RPMI8226 (cell line): Measurements from ENCODE around the gene NAV2.

ENCODE experiments used
- DNase-seq: peaks from one replicate; pipeline ENCODE4 v3.0.0-alpha.2; 2015

The NAV2 gene

DNA sequence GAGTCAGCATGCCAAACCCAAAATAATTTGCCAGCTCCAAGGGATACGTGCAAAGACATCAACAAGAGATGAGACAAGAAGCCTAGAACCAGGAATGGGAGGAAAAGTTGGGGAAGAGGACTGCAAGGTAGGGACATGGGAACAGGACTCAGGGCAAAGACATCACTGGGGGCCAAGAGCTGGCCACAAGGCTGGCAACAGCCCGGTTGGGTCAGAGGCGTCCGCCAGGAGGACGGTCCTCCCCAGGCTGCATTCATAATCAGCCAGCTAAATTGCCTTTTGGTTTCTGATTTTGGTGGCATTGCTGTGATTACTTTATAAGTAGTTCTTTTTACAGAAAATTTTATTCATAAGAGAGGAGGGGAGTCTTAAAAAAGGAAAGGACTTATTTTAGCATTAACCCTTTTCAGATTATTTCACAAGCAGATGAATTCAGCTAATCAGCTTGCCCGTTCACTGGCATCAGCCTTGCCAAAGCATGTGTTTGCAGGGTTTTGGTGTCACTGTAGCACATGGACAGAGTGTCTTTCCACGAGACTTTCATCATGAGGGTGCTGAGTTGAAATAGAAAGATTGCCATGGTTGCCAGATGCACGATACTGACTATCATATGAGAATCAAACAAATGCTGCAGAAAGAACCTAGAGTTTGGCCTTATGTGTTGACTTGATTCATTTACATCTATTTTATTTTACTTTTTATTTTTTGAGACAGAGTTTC, 23.2 kb upstream of the NAV2 start:
- DNase-seq: no peak

DNA sequence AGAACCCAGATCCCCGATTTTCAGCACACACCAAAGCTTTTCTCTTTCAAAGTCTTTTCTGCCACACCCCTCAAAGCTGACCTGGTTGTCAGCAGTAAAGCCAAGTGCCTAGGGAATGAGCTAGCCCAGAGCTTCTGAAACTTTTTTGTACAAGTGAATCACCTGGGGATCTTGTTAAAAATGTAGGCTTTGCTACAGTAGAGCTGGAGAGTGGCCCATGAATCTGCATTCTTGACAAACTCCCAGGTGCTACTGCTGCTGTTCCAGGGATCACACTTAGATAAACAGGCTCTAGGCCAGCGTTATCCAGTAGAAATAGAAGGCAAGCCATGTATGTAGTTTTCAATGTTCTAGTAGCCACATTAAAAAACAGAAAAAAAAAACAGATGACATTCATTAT, 21.8 kb upstream of the NAV2 start:
- DNase-seq: no peak

DNA sequence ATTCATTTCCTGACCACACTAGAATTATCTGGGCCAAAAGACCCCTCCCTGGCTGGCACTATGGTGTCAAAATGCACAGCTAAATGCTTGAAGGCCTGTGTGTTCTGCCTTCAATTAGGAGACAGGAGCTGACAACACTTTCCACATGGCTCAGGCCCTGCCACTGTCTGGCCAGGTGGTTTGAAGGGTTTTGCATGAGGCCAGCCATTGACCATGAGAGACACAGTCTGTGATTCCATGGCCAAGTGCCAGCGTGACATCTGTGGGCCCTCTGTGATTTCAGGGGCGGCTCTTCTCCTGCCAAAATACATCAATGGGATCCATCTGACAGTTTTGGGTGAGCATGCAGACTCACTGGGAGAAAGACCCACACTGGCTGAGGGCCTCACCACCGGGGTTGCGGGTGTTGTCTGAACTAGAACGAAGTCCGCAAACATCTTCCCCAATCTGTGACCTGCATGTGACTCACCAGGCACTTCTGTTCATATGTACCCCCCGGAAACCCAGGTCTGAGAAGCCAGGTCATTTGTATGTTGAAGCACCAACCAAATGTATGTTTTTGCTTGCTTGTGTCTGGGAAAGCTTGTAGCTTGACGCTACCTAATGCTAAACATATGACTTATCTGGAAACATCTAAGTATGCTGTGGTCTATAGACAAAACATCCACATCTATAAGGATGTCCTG, 20.7 kb upstream of the NAV2 start:
- no peak for DNase-seq

DNA sequence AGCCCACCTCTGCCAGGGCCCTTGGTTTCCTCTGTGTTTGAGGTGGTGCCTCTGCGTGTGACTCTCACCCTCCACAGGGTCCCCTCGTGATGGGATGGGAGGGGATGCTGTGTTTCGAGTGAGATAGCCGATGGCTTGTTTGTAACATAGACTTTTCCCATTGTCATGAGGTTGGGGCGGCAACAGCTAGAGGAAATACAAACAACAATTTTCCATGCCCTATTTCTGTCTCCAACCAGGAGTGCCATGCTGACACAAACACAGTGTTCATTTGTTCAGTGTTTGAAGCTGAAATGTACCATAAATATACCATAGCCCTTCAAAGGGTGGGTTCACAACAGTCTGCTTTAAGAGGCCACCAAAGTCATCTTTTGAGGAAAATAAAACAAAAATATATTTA, 19.5 kb upstream of the NAV2 start:
- no peak for DNase-seq

DNA sequence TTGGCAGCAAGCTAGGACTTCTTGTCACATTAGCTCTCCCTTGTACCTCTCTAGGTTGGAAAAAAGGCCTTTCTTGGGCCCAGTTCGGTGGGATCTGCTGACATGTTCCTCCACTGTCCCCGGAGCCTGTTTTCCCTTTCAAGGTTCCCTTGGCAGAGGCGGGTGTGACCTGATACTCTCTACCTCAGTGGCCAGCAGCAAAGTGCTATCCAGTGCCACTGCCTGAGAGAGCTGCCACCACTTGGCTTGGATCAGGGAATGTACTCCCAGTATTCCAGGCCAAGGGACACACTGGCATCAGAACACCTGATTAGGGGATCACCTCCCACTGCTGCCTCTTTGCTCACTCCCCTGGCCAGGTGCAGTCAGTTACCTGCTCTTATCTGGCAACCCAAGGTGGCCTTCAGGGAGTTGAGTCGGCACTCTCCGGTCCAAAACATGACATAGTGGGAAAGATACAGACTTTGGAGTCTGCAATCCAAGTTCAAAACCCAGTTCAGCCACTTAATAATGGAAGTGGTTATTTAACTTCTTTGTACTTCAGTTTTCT, 17.8 kb upstream of the NAV2 start:
- DNase-seq: no peak

DNA sequence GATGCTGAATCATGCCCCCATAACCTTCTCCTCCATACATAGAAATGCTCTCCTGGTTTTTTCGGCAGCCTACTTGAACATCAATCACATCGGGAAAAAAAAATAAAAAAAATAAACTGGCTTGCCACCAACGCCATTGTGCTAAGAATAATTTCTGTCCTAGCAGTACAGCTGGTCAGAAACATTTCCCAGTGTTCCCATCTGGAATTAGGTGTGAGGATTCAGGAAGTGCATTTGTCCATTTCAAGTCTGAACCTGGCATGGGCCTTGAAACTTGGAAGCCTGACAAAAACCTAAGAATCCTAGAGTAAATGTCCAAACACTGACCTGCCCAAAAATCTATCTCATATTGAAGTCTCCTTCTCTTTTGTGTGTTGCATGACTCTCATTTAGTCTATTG, 16.6 kb upstream of the NAV2 start:
- DNase-seq: no peak

DNA sequence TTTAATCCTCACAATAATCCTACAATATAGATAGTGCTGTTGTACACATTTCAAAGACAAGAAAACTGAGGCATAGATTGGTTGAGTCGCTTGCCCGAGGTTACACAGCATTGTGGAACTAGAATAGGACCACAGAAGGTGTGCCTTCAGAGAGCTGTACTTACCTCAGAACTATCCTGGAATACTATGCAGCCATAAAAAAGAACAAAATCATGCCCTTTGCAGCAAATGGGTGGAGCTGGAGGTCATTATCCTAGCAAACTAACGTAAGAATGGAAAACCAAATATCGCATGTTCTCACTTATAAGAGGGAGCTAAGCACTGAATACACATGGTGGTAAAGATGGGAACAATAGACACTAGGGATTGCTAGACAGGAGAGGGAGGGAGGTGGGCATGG, 15.7 kb upstream of the NAV2 start:
- no peak for DNase-seq

DNA sequence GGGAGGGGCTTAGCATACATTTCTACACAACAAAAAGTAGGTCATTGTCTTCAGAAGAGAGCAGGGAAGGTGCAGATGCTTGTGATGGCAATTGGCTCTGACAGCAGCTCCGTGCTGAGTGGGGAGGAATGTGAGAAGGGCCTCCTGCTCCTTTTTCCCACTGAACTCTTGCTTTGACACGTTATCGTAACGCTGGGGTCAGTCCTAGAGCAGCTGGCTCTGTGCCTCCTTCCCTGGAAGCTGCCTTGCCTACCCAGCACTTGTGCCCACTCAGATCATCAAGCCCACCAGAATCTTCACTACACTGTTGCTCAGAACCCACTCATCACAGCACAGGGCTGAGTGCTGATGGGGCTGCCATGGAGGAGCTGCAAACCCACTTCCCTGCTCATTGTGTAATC, 14.9 kb upstream of the NAV2 start:
- no peak for DNase-seq

DNA sequence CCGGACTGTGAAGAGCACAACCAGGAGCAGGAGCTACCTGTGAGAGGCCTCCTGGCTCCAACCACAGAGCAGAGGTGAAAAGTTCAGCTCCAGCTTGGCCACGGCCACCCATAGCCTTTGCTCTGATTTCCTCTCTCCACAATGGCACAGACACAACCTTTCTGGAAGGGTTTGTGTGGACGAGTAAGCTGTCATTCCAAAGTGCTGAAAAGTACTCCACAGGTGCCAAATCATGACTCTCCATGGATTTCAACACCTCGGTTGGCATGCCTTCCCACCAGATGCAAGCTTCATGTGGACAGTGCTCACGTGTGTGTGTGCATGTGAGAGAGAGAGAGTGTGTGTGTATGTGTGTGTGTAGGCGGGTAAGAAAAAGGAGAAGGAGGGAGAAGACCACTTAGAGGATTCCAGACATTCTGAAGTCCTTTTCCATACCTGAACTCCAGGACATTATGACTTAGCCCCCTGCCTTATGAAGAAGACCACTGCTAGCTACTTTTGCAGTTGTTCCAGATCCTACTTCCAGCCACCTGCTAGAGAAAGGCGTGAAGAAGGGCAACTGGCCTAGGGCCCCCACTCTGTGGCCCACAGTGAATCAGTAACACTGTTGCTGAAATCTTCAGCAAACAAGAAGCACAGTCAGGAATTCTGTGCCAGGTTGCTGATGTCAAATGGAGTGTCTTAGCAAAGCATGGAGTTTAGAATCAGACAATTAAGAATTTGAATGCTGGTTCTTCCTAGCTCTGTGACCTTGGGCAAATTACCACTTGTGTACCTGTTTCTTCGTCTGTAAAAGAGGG, 13.9 kb upstream of the NAV2 start:
- DNase-seq: no peak

DNA sequence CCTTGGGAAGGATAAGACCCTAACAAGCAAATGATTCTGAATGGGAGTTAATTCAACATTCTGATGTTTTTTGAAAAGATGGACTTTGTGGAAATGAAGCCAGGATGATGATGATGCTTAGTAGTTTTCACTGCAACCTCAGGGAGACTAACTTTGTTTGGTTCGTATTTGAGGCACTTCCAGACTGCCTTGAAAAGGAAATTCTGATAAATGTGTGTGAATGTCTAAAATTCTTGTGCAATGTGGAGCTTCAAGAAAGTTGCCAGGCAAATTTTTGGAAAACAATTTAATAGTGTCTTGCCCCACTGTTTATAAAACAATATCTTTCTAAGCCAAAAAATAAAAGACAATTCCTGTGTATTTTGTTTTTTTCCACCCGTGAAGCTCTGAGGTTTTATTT, 11.2 kb upstream of the NAV2 start:
- DNase-seq: no peak

DNA sequence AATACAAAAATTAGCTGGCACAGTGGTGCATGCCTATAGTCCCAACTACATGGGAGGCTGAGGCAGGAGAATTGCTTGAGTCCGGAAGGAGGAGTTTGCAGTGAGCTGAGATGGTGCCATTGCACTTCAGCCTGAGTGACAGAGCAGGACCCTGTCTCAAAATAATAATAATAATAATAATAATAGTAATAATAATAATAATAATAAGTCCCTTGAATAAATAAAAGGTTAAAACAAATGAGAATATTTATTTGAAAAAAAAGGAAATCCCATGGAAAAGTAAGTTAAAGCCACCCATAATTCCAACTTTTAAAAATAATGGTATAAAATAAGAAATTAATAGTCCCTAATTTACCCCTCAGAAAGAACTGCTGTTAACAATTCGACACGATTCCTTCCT, 10.0 kb upstream of the NAV2 start:
- DNase-seq: no peak

DNA sequence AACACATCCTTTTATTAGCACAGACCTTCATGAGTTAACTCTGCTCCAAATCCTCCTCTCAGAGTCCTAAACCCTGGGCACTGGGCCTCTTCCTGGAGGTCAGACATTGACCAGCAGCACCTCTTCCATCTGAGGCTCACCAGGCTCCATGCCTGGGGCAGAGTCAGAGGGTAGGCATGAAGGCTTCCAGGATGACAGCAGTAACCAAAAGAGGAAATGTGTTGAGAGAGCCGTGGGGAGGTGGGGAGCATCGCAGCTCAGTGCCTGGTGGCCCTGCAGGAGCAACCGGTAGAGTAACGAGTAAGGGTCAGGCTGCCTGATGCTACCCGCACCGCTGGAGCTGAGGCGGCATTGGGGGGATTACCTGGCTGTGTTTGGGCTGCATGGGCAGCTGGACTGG, 9.4 kb upstream of the NAV2 start:
- no peak for DNase-seq

DNA sequence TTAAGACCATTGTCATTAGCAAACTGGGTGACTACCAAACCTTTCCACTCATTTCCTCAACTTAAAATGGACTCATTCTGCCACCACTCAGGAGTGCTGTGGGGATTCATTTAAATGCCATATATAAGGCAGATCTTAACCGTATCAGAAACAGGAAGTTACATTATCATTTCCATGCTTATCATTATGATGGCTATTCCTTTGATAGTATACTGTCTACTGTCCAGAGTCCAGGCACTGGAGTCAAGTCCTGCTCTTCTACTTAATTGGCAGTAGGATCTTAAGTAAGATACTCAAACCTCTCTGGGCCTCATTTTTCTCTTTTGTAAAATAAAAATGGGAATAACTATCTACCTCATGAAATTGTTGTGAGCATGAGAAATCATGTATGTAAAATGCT, 8.4 kb upstream of the NAV2 start:
- DNase-seq: no peak

DNA sequence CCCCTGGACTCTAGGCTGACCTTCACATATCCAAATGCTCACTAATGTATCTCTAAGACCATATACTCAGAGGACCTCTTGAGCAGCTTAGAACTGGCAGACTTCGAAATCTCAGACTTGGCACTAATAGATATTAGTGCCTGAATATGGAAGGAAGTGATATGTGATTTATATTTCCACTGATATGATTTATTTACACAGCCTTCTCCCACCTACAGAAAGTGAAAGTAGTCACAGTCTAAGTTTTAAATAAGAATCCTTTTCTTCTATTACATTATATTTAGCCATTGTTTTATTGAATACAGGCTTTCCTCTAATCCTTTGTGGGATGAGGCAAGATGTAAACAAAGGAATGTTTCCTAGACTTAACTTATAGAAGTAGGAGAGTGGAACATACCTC, 6.7 kb upstream of the NAV2 start:
- no peak for DNase-seq

DNA sequence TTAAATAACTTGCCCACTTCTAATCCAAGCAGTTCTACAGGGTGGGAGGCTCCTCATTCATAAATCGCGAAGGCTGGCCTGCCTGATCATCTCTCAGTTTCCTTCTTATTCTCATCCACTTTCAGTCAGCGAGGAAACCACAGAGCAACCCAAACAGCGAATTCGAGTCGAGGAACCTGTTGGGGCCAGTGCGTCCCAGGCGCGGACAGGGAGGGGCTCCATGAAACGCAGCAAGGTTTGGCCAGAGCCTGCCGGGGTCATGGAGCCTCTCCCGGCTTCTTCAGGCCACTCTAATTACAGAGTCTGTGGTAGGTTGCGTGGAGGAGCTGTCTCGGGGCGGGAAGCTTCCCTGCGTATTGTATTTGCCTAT, 741 bp upstream of the NAV2 start:
- peak; percentile 9 for DNase-seq

DNA sequence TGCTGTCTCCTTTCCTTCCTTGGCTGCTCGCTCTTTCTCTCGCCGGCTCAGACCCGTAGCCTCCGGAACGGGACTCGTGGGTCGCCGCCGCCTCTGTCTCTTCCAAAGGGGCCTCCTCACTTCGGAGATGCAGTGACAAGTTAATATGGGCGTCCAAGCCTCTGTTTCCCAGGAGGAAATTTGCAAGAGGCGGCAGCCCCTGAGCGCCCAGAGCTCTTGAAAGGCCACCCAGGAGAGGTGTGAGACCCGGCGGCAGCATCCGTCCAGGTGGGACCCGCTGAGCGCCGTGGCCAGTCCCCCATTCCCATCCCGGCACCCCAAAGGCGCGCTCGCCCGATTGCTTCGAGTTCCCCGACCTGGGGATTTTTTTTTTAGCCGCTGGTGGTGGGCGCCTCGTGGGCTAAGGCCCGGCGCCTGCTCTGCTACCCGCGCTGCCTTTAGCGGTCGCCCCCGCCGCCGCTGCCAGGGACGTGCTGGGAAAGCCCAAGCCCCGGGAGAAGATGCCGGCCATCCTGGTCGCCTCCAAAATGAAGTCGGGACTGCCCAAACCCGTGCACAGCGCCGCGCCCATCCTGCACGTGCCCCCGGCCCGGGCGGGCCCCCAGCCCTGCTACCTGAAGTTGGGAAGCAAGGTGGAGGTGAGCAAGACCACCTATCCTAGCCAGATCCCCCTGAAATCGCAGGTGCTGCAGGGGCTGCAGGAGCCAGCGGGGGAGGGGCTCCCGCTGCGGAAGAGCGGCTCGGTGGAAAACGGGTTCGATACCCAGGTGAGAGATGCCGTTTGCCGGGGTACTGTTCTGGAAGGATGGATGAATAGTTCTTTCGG, 772 bp downstream of the NAV2 start:
- DNase-seq: no peak

DNA sequence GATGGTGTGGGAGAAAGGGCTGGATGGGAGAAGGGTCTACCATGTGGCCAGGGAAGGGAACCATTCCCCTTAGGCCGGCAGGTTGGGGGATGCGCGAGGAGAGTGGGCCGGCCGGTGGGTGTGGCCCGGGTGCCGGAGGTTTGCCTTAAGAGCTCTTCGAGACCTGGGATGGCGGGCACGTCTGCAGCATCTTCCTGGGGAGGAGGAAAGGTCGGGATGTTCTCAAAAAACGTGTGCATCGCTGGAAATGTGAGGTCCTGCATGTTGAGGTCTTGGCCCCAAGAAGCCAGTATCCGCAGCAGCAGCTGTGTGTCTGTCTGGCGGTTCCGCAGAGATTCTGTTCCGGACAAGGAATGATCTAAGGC, 1.4 kb downstream of the NAV2 start:
- DNase-seq: no peak

DNA sequence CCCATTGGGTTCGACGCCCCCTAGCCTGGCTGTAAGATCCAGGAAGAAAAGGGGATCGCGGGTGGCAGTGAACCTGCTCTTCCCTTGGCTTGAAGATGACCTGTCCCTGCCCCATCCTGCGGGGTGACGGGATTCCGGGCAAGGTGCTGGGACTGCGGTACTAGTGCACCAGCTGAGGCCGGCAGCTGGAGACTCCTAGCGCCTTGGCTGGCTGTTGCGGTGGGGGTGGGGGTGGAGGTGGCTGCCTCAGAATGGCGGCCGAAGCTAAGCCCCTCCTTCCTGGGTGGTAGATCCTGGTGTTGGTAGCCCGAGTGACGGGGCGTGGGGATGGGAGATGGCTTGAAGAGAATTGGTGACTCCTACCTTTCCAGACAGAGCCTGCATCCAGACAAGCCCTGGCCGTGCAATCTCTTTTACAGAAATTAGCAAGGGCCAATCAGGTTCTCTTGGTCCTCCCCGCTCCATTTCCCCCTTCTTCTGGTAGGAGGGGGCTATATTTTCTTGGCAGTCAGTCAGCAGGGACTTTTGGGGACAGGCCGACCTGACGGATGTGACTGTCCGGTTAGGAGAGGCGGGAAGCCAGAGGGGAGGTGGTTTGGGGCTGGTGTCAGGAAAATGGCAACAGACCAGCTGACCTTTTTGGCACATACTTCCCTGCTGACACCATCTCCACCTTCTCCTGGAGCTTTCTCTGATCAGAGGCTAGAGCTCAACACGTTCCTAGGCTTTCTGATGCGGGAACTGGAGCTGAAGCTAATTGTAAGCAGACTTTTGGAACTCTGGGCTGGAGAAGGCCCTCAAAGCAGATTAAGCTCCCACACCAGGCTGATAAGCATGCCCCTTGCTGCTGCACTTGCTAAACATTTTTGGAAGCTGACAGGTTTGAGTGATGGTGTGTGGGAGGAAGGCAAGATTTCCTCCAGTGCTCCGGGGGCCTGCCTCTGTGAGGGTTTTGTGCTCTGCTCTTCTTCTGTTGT, 2.0 kb downstream of the NAV2 start:
- DNase-seq: no peak

DNA sequence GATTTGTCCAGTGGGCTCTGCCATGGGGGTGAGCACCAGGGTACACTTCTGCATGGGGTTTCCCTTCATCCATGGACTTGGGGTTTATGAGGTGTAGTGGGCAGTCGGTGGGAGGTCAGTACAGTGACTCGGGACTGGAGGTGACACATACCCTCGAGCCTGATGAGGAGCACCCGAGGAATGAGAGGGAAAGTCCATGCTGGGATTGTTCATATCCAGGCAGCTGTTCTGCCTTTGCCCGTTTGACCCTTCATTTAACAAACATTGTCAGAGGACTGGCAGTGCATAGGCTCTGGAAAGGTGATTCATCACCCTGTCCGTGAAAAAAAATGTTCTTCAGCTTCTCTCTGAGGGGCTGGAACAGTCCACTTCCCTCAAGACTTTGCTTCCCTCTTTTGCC, 2.7 kb downstream of the NAV2 start:
- no peak for DNase-seq

DNA sequence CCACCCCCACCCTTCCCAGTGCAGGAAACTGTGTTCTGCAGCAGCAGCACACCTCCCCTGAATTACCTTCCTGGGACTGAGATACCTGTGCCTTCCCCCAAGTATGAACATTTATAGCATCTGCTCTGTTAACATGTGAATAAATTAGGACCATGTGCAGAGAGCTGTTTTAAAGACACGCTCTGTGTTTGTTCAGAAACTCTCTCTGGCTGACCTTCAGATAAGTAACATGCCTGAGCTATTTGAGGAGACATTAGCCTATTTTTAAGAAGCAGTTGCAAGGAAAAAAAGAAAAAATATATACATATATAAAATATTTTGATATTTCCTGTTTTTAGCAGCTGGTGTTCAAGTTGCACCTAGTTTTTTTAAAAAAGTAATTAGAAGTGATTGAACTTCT, 5.4 kb downstream of the NAV2 start:
- DNase-seq: no peak

DNA sequence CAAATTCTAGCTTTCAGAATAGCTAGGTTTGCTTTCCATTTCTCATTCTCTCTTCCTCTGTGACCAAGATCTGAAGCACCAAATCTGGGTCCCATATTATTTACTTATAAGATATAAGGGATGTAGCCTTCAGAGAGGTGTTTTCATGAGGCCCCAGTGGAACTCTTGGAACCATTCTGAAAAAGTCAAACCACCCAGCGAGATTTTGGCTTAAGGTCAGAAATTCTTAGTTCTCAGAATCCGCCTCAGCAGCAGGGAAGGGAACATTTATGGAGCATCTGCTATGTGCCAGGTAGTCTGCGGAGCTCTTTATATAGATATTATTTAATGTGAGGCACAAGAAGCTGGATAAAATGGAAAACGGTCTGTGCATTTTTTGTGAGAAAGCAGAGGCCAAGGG, 6.3 kb downstream of the NAV2 start:
- no peak for DNase-seq

DNA sequence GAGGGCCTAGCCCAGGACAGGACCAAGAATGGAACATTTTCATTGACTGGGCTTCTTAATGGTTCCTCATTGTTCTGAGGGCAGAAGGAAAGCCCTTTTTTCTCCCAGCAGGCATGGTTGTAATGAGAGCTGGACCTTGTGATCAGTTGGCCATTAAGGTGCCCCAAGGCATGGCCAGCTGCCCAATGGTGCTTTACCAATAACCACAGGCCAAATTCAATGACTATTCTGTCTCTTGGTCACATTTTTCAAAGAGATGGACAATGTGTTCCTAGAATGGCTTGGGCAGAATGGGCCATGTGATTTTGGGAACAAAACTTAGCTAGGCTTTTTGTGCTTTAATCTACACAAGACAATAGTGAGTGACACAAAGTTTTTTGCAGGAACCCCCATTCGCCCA, 7.3 kb downstream of the NAV2 start:
- DNase-seq: no peak
